ENCODE results near the gene CDK13. TPM values are rescaled to one million over a fixed set of nuclear protein-coding genes. Genes with fewer than 3 reads are reported as not detected.

The CDK13 gene
- total RNA-seq, 2 donors from 2014 or later = 34.7 to 37.7 TPM

DNA sequence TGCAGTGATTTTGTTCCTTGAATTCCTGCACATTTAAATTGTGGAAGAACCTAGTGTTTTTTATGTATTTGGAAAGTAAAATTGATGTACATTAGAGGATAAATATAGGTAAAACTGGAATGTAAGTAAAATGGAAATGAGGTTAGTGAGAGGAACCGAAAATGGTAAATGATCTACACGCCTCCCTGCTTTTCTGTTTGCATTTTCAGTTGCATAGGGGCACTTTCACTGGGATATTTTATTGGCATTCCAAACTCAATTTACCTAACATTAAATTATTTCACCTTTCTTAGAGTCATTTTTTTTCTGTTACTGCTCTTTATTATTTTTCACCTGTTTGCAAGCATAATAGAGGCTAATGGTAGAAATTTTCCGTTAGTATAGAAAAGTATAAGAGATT is 8.0 kb downstream of the CDK13 start:
- Histone ChIP-seq H3K27me3 (no peaks in the 10 kb centered on the region), H3K27ac (no peak overlapping the region), H3K9me3 (no peaks in the 10 kb centered on the region), H3K4me3 (no peak overlapping the region), H3K4me1 (peaks cover 0 to 64% of the 10 kb centered on the region in 2 donors), H3K36me3 (no peaks in the 10 kb centered on the region)
- TF ChIP-seq, protein P1, sequence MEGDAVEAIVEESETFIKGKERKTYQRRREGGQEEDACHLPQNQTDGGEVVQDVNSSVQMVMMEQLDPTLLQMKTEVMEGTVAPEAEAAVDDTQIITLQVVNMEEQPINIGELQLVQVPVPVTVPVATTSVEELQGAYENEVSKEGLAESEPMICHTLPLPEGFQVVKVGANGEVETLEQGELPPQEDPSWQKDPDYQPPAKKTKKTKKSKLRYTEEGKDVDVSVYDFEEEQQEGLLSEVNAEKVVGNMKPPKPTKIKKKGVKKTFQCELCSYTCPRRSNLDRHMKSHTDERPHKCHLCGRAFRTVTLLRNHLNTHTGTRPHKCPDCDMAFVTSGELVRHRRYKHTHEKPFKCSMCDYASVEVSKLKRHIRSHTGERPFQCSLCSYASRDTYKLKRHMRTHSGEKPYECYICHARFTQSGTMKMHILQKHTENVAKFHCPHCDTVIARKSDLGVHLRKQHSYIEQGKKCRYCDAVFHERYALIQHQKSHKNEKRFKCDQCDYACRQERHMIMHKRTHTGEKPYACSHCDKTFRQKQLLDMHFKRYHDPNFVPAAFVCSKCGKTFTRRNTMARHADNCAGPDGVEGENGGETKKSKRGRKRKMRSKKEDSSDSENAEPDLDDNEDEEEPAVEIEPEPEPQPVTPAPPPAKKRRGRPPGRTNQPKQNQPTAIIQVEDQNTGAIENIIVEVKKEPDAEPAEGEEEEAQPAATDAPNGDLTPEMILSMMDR (IDR thresholded peaks at IDR 0.05) = no peak
- no peak for DNase-seq (ENCODE audit: low spot score)

- Histone ChIP-seq H3K9me3 (no peaks in the 10 kb centered on the region), H3K36me3 (no peaks in the 10 kb centered on the region), H3K27ac (no peak overlapping the region), H3K4me3 (no peak overlapping the region), H3K27me3 (no peaks in the 10 kb centered on the region), H3K4me1 (peaks cover 0 to 15% of the 10 kb centered on the region in 2 donors)
- TF ChIP-seq, protein P1 (IDR thresholded peaks at IDR 0.05) = no peak
- no peak for DNase-seq (ENCODE audit: low spot score)
Observed at GRCh38 chr7:39967406-39968161, 17.5 kb downstream of the CDK13 start.

DNA sequence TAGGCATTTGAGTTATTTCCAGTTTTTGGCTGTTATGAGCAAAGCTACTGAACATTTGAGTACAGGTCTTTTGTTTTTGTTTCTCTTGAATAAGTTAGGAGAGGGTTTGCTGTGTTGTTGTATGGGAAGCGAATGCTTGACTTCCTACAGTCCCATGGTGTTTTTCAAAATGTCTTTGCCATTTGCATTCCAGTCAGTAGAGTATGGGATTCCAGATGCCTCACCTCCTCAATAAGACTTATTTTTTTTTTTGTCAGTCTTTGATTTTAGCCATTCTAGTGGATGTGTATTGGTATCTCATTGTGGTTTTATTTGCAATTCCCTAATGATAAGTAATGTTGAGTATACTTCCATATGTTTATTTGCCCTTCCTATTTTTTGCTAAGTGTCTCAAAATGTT is 19.4 kb downstream of the CDK13 start:
- TF ChIP-seq, protein P1 (IDR thresholded peaks at IDR 0.05) = no peak
- DNase-seq (ENCODE audit: low spot score) = no peak
- H3K4me1 ChIP-seq = peaks cover 0 to 15% of the 10 kb centered on the region in 2 donors
- H3K9me3 ChIP-seq = no peaks in the 10 kb centered on the region
- H3K36me3 ChIP-seq = no peaks in the 10 kb centered on the region
- H3K27ac ChIP-seq = no peak overlapping the region
- H3K4me3 ChIP-seq = no peak overlapping the region
- no peaks in the 10 kb centered on the region for H3K27me3 ChIP-seq

DNA sequence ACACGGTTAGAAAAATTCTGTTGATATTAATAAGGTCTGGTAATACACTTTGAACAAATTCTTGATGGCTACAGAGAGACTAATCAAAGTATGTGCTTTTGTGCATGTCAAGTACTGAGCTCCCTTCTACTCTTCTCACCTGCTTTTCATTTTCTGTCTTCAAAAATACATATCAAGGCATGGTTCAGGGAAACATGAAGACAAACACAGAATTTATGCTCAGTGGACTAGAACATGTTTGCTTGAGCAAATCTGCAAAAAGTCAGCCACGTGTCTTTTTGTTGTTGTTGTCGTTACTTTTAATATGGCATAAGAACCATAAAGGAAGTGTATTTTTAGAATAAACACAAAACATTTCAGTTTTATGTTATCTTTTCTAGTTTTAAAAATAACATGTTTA is 21.9 kb downstream of the CDK13 start:
- no peaks in the 10 kb centered on the region for H3K27me3 ChIP-seq
- no peaks in the 10 kb centered on the region for H3K9me3 ChIP-seq
- DNase-seq (ENCODE audit: low spot score) = no peak
- no peak overlapping the region for H3K27ac ChIP-seq
- H3K4me1 ChIP-seq = peaks cover 0 to 37% of the 10 kb centered on the region in 2 donors
- no peaks in the 10 kb centered on the region for H3K36me3 ChIP-seq
- TF ChIP-seq, protein P1 (IDR thresholded peaks at IDR 0.05) = no peak
- H3K4me3 ChIP-seq = no peak overlapping the region

GRCh38 chr7:39973801-39974200 is 23.7 kb downstream of the CDK13 start:
- no peaks in the 10 kb centered on the region for H3K27me3 ChIP-seq
- no peak for DNase-seq (ENCODE audit: low spot score)
- TF ChIP-seq, protein P1 (IDR thresholded peaks at IDR 0.05) = no peak
- H3K4me3 ChIP-seq = no peak overlapping the region
- no peak overlapping the region for H3K27ac ChIP-seq
- peaks cover 0 to 48% of the 10 kb centered on the region in 2 donors for H3K4me1 ChIP-seq
- H3K9me3 ChIP-seq = no peaks in the 10 kb centered on the region
- no peaks in the 10 kb centered on the region for H3K36me3 ChIP-seq
